ENCODE data around the gene GREM1.

DNA sequence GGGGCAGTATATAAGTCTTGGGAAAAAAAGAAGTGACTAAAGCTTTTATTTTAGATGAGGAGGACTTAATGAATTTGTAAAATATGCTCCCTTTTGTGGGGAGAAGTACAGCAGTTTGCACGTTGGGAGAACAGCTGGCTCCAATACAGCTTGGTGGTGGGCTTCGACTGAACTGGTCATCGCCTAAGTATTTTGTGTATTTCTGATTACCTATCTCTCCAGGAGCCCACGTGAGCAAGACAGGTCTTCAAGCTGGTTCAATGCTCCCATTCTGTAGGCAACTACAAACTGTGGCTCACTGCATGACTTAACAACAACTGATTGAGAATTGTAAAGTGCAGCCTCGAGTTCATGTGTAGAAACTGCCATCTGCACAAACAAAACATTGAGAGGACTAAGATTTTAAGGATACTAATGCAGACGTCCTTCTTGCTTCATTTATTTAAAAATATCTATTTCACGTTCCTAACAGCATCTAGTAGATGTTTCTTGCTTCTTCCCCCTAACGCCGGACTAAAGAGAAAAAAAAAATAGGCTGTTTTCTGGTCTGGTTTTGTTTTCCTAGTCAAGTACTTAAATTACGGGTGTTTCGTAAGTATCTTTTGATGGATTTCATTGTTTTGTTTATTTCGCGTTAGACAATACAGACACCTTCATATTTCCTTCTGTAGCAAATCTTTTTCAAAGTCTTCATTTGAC is 1.4 kb upstream of the GREM1 start:
- TF ChIP-seq POLR2AphosphoS5 (IDR thresholded peaks at IDR 0.05) (no peak), POLR2A (IDR thresholded peaks at IDR 0.05) (no peak)
- TF ChIP-seq, protein P1, sequence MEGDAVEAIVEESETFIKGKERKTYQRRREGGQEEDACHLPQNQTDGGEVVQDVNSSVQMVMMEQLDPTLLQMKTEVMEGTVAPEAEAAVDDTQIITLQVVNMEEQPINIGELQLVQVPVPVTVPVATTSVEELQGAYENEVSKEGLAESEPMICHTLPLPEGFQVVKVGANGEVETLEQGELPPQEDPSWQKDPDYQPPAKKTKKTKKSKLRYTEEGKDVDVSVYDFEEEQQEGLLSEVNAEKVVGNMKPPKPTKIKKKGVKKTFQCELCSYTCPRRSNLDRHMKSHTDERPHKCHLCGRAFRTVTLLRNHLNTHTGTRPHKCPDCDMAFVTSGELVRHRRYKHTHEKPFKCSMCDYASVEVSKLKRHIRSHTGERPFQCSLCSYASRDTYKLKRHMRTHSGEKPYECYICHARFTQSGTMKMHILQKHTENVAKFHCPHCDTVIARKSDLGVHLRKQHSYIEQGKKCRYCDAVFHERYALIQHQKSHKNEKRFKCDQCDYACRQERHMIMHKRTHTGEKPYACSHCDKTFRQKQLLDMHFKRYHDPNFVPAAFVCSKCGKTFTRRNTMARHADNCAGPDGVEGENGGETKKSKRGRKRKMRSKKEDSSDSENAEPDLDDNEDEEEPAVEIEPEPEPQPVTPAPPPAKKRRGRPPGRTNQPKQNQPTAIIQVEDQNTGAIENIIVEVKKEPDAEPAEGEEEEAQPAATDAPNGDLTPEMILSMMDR (IDR thresholded peaks at IDR 0.05): no peak

Measured in upper lobe of left lung (tissue), 4 donors.